Osteoblast (primary cell): ENCODE results near the gene CACNA1I. TPM values are rescaled to one million over a fixed set of nuclear protein-coding genes. Genes with fewer than 3 reads are reported as not detected.
A peak's percentile ranks its signal among the peaks of the same experiment; 100 is the strongest.

ENCODE experiments used
- DNase-seq: peaks from one replicate; pipeline ENCODE4 v3.0.0; 2011; ENCODE audit warnings: low spot score, mixed read lengths; ENCODE audit not compliant: insufficient read length; ENCODE audit errors: missing footprints
- H2AFZ ChIP-seq: 2 replicates; pipeline ENCODE4 v1.6.0; 2011; ENCODE audit warnings: mild to moderate bottlenecking, low read length
- H3K27ac ChIP-seq: 2 replicates; pipeline ENCODE4 v1.5.1; 2011; ENCODE audit warnings: mild to moderate bottlenecking, low read depth, low read length, moderate library complexity
- H3K27me3 ChIP-seq: 2 replicates; pipeline ENCODE4 v1.6.0; 2012; ENCODE audit warnings: mild to moderate bottlenecking, control low read depth, inconsistent platforms, low read length, moderate library complexity; ENCODE audit not compliant: insufficient read depth
- H3K36me3 ChIP-seq: 2 replicates; pipeline ENCODE4 v1.5.1; 2011; ENCODE audit warnings: mild to moderate bottlenecking, low read length, control low read depth, moderate library complexity; ENCODE audit not compliant: insufficient read depth
- H3K4me1 ChIP-seq: 2 replicates; pipeline ENCODE4 v1.5.1; 2011; ENCODE audit warnings: mild to moderate bottlenecking, low read length, control low read depth, moderate library complexity; ENCODE audit not compliant: insufficient read depth
- H3K4me2 ChIP-seq: 2 replicates; pipeline ENCODE4 v1.6.0; 2011; ENCODE audit warnings: mild to moderate bottlenecking, low read length; ENCODE audit not compliant: insufficient read depth
- H3K4me3 ChIP-seq: fragments of 200-600 bp; sonication (generic); 3 replicates; pipeline ENCODE4 v1.5.1; 2012; ENCODE audit warnings: mild to moderate bottlenecking, low read length, inconsistent platforms; ENCODE audit not compliant: insufficient read depth
- H3K79me2 ChIP-seq: 2 replicates; pipeline ENCODE4 v1.6.0; 2012; ENCODE audit warnings: mild to moderate bottlenecking, low read length, control low read depth, inconsistent platforms; ENCODE audit not compliant: insufficient read depth
- H3K9me3 ChIP-seq: 2 replicates; pipeline ENCODE4 v1.5.1; 2011; ENCODE audit warnings: low read depth, low read length, control low read depth
- H4K20me1 ChIP-seq: 2 replicates; pipeline ENCODE4 v1.6.0; 2012; ENCODE audit warnings: mild to moderate bottlenecking, low read length, control low read depth; ENCODE audit not compliant: insufficient read depth
- total RNA-seq: library from RNA; depleted of rRNA; stranded (reverse); fragments of >200 nt; gene quantifications from 2 replicates; pipeline ENCODE4 v1.2.3, GENCODE V29; 2012
- TF ChIP-seq, protein P1 (sequence below): IDR thresholded peaks from 2 replicates; pipeline ENCODE4 v1.5.1; 2011; ENCODE audit warnings: mild to moderate bottlenecking, low read depth, low read length, moderate library complexity; ENCODE audit errors: extremely low read depth

The CACNA1I gene
- total RNA-seq, 1 donor: under 0.01 TPM

DNA sequence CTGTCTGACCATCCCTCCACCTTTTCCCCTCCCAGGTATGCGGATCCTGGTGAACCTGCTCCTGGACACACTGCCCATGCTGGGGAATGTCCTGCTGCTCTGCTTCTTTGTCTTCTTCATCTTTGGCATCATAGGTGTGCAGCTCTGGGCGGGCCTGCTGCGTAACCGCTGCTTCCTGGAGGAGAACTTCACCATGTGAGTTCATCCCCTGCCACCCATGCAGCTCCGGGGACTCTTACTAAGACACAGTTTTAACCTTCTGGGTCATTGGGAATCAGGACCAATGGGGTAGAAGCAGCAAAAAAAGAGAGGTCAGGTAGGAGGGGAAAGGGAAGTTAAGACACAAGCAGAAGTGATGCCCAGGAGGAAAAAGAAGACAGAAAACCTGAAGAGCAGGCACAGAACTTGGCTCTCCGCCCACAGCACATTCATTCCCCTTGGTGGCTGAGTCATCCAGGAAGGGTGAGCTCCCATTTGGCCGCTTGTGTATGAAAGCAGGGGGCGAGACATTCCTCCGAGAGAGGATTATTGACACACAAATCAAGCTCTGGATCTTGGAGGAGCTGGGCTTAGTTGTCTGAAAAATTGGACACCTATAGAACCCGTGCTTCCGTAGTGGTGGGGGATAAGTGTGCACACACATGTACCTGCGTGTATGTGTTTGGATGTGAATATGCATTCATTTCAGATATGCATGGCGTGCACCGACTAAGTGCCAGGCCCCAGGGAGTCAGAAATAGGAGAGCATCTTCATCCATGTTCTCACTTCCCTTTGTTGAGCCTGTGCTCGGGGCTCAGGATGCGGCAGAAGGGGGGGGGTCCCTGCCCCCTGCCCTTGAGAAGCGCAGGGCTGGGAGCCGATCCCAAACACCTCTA is 64.2 kb downstream of the CACNA1I start:
- H2AFZ ChIP-seq: no peak overlapping the region
- H3K4me1 ChIP-seq: peaks cover 12% of the 10 kb centered on the region
- no peaks in the 10 kb centered on the region for H3K79me2 ChIP-seq
- no peaks in the 10 kb centered on the region for H3K36me3 ChIP-seq
- no peaks in the 10 kb centered on the region for H4K20me1 ChIP-seq
- TF ChIP-seq, protein P1, sequence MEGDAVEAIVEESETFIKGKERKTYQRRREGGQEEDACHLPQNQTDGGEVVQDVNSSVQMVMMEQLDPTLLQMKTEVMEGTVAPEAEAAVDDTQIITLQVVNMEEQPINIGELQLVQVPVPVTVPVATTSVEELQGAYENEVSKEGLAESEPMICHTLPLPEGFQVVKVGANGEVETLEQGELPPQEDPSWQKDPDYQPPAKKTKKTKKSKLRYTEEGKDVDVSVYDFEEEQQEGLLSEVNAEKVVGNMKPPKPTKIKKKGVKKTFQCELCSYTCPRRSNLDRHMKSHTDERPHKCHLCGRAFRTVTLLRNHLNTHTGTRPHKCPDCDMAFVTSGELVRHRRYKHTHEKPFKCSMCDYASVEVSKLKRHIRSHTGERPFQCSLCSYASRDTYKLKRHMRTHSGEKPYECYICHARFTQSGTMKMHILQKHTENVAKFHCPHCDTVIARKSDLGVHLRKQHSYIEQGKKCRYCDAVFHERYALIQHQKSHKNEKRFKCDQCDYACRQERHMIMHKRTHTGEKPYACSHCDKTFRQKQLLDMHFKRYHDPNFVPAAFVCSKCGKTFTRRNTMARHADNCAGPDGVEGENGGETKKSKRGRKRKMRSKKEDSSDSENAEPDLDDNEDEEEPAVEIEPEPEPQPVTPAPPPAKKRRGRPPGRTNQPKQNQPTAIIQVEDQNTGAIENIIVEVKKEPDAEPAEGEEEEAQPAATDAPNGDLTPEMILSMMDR: no peak
- no peaks in the 10 kb centered on the region for H3K9me3 ChIP-seq
- DNase-seq: peak; percentile 98
- H3K27ac ChIP-seq: no peak overlapping the region
- peak overlapping the region; percentile 51 for H3K4me2 ChIP-seq
- H3K27me3 ChIP-seq: peaks cover 5% of the 10 kb centered on the region
- H3K4me3 ChIP-seq: no peak overlapping the region

GRCh38 chr22:39635719-39636118 is 65.2 kb downstream of the CACNA1I start:
- no peak overlapping the region for H2AFZ ChIP-seq
- H3K4me1 ChIP-seq: peaks cover 12% of the 10 kb centered on the region
- no peak overlapping the region for H3K27ac ChIP-seq
- TF ChIP-seq, protein P1: no peak
- no peak overlapping the region for H3K4me3 ChIP-seq
- DNase-seq: no peak
- H3K36me3 ChIP-seq: no peaks in the 10 kb centered on the region
- H3K9me3 ChIP-seq: no peaks in the 10 kb centered on the region
- H3K4me2 ChIP-seq: no peak overlapping the region
- no peaks in the 10 kb centered on the region for H4K20me1 ChIP-seq
- peaks cover 9% of the 10 kb centered on the region for H3K27me3 ChIP-seq
- no peaks in the 10 kb centered on the region for H3K79me2 ChIP-seq

- no peak for DNase-seq
- Histone ChIP-seq H3K36me3 (no peaks in the 10 kb centered on the region), H3K27ac (no peak overlapping the region), H3K4me1 (peaks cover 12% of the 10 kb centered on the region), H3K9me3 (no peaks in the 10 kb centered on the region), H3K27me3 (peaks cover 9% of the 10 kb centered on the region), H3K4me2 (no peak overlapping the region), H2AFZ (no peak overlapping the region), H4K20me1 (no peaks in the 10 kb centered on the region), H3K4me3 (no peak overlapping the region), H3K79me2 (no peaks in the 10 kb centered on the region)
- TF ChIP-seq, protein P1: no peak
Measured at GRCh38 chr22:39638958-39639357, 68.4 kb downstream of the CACNA1I start.

DNA sequence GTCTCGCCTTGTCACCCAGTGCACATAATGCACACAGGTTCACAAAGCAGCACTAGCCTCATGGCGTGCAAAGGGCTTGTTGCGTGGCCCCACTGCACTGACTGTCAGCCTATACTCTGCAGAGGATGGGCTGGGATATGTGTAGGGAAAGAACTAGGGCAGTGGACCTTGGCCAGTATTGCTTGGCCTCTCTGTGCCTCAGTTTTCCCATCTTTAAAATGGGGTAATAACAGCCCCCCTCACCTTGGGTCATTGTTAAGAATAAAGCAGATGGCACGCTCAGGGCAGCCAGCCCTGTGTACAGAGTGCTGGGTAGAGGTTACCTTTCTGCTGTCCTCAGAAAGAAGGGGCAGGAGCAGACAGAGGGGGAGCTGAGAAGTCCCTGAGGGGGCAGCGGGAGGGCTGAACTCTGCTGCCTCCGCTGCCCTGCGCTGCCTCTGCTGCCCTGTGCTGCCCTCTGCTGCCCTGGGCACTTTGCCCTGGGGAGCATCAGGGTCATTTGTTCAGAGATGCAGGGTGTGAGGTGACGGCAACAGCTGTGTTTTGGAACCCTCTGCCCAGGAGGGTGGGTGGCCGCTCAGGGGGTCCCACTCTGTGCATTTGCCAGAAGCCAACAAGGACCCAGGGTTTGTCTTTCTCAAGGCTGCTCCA is 71.2 kb downstream of the CACNA1I start:
- TF ChIP-seq, protein P1: no peak
- no peaks in the 10 kb centered on the region for H3K79me2 ChIP-seq
- H3K36me3 ChIP-seq: no peaks in the 10 kb centered on the region
- H3K27ac ChIP-seq: no peak overlapping the region
- no peak overlapping the region for H3K4me2 ChIP-seq
- H3K27me3 ChIP-seq: peaks cover 9% of the 10 kb centered on the region
- no peak for DNase-seq
- H3K9me3 ChIP-seq: no peaks in the 10 kb centered on the region
- no peak overlapping the region for H3K4me3 ChIP-seq
- H3K4me1 ChIP-seq: no peaks in the 10 kb centered on the region
- H4K20me1 ChIP-seq: no peaks in the 10 kb centered on the region
- no peak overlapping the region for H2AFZ ChIP-seq
